NCI-H82 treated with DMSO at 0.1 percent for 48 hours (cell line): ENCODE data around the gene DLG5.

ENCODE experiments used
- DNase-seq: peaks from one replicate; lab custom pipeline; 2025; ENCODE audit not compliant: unreplicated experiment; lab: John Stamatoyannopoulos, UW

Gene DLG5

DNA sequence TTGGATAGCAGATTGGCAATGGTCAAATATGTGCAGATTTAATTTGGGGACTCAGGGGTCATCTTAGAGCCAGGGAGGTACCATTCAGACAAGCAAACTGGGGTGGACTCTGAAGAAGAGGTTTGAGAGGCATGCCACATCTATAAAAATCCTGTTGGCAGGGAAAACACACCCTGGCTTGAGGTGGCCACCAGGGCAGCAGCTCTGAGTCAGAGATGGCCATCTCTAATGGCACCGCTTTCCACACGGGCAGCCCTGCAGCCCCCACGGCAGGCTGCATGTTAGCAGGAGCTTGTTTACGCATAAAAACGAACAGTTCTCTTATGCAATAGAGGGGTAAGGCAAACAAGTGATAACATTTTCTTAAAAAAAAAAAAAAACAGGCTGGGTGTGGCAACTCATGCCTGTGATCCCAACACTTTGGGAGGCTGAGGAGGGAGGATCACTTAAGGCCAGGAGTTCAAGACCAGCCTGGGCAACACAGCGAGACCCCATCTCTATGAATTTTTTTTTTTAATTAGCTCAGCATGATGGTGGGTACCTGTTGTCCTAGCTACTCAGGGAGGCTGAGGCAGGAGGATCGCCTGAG lies 14.9 kb downstream of the DLG5 start:
- DNase-seq, result no peak

DNA sequence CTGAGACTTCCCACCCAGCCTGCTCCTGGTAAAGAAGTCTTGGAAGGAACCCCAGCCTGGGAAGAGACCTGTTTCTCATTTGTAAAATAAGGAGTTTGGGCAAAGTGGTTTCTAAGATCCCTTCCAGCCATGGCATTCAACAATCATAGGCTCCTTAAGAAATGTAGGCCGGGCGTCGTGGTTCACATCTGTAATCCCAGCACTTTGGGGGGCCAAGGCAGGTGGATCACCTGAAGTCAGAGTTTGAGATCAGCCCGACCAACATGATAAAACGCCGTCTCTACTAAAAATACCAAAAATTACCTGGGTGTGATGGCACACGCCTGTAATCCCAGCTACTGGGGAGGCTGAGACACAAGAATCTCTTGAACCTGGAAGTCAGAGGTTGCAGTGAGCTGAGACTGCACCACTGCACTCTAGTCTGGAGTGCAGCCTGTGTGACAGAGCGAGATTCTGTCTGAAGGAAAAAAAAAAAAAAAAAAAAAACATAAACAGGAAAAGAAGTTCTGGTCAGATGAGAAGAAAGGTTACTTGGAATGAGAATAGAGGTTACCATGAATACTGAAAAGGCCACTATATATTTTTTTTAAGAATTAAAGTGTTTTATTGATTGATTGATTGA lies 15.9 kb downstream of the DLG5 start:
- DNase-seq, result no peak

- DNase-seq, result no peak
These were observed 16.7 kb downstream of the DLG5 start for GRCh38 chr10:77909749-77910375.

DNA sequence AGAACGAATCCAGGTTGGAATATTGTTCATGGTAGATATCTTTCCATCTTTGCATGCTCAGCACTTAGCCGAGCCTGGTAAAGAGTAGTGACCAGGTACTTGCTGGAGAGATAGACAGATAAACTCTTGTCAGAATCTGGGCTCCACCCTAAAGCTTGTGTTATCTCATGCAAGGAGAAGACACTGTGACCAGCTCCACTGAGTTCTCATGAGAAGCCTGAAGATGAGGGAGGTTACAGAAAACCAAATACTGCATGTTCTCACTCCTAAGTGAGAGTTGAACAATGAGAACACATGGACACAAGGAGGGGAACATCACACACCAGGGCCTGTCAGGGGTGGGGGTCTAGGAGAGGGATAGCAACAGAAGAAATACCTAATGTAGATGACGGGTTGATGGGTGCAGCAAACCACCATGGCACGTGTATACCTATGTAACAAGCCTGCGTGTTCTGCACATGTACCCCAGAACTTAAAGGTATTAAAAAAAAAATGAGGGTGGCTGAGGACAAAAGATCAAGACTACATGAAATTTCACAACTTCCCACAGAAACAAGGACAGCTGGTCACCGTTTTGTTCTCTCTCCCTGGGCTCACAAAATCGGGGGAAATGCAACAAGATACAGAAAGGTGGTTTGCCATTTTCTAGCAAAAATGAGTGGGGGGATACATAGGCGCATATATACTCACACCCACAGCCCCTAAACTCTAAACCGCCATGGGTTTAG lies 17.4 kb downstream of the DLG5 start:
- DNase-seq, result no peak

GRCh38 chr10:77907900-77908717 lies 18.4 kb downstream of the DLG5 start:
- DNase-seq, result no peak

GRCh38 chr10:77907462-77907861 lies 19.1 kb downstream of the DLG5 start:
- DNase-seq, result no peak

DNA sequence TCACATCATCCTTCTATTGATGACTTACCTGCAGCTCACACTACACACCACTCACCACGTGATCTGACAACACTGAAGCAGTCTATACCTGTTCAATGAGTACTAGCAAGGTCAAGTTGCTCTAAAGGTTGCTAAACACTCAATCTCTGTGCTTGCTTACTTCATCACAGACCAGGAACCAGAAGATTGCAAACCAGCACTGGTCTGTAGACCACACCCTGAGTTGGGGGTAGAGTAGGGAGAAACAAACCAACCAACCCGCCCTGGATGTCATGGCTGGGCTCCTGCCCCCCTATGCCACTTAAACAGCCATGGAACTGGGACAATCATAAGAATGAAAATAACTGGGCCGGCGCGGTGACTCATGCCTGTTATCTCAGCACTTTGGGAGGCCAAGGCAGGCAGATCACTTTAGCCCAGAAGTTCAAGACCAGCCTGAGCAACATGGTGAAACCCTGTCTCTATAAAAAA lies 19.6 kb downstream of the DLG5 start:
- DNase-seq, result no peak

- no peak for DNase-seq
These were observed 20.8 kb downstream of the DLG5 start for GRCh38 chr10:77905781-77906180.

GRCh38 chr10:77905086-77905748 lies 21.3 kb downstream of the DLG5 start:
- no peak for DNase-seq

- no peak for DNase-seq
These were observed 22.3 kb downstream of the DLG5 start for GRCh38 chr10:77904100-77904840.

DNA sequence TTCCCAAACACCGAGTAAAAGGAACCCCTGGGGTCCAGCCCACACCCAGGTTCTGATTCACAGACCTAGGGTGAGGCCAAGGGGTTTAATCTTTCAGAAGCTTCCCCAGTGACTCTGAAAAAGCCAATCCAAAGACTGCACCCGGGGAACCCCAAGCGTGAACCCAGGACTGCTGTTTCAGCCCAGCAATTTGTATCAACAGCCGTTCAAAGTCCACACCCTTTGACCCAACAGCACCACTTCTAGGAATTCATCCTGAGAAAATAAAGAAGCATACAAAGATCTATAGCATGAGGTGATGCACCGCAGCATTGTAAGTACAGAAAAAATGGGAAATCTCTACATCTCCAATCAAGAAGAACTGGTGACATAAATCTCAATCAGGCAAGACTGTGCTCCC lies 24.4 kb downstream of the DLG5 start:
- no peak for DNase-seq

DNA sequence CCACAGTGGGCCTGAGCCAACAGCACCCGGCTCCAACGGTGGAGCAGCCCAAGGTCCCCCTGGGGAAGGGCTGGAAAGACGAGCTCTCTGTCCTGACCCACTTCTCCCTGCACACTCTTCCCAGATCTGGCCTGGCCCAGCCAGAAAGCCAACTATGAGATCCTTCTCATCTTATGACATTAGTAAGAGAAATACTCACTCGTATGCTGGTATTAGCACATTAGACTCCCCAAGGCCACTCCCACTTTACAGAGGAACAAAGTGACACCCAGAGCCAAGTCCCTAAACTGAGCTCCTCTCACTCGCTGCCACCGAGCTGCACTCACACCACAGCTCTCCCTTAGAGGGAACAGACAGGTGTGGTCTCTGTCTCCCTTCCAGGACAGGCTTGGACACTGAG lies 24.8 kb downstream of the DLG5 start:
- DNase-seq, result no peak

DNA sequence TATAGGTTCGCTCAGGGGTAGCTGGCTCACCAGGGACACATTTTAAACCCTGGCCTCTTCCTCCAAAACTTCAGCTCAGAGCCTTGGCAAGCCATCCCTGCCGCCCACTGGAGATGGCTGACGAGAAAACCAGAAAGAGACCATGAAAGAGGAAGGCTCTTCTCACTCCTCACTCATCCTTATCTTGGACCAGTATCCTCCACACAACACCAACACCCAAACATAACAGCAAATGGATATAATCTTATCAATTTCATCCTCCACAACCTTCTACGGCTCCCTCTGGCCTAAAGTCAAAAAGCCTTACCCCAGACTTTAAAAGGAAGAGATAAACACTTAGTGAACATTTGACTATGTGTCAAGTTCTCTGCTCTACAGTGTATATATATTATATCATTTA lies 26.9 kb downstream of the DLG5 start:
- no peak for DNase-seq

DNA sequence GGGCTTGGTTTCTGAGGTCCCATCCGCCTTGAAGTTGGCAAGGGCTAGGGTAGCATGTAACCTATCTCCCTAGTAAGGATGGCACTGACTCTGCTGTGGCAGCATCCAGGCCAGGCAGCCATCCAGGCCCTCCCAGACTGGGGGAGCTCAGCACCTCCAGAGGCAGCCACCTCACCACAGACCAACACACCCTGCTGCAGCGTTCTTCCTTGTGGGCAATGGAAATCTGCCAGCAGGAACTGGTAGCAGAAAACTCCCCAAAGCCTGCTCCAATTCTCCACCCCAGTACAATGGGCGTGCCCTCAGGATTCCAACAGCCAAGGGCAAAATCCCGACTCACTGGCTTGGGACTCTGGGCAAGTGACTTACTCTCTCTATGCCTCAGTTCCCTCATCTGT lies 27.5 kb downstream of the DLG5 start:
- DNase-seq, result no peak

DNA sequence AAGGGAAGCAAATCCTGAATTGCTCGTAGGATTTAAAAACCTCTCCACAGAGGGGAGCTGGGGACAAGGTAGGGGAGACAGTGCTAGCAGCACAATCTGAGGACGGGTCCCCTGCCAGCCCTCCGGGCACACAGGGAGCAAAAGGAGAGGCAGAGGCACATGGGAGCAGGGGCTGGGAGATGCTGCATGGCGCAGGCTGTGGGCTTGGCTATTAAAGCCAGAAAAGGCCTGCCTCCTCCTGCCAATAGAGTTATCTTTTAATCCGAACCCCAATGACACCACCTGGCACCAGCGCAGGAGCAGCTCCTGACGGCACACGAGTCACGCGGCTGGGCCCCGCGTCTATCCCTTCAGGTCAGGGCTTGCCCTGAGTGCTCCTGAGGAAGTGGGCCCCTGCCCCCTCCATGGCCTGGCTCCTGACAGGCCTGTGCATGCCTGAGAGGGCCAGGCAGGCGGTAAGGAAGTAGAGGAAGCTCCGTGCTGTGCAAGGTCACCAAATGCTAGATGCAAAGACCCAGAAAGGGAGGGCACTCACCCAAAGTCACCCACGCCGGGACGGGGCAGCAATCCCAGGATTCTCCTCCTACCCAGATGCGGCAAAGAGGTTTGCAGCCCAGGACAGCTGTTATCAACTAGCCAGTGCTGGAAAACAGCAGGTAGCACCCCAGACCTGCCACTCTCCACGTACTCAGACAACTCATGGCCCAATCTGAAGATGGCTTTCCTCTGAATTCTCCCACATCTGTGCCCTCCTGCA lies 28.1 kb downstream of the DLG5 start:
- DNase-seq, result peak; percentile 30

DNA sequence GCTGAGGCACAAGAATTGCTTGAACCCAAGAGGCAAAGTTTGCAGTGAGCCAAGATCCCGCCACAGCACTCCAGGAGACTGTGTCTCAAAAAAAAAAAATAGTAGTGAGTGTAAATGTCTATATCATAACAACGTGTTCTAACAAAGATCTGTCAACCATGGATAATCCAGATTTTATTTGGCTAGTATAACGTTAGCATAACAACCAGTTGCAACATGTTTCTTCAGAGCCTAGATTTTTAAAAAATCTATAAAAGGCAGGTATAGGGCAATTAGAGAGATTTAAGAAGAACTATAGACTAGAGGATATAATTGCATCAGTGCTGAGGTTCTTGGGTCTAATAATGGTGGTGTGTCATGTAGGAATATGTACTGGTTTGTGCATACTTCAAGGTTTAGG lies 30.5 kb downstream of the DLG5 start:
- DNase-seq, result no peak

GRCh38 chr10:77894058-77894457 lies 32.5 kb downstream of the DLG5 start:
- DNase-seq, result no peak

GRCh38 chr10:77893386-77893785 lies 33.2 kb downstream of the DLG5 start:
- DNase-seq, result no peak

GRCh38 chr10:77892761-77893160 lies 33.8 kb downstream of the DLG5 start:
- DNase-seq, result no peak
